HCT116 (cell line): ENCODE results near the gene OR6C2. TPM values are rescaled to one million over a fixed set of nuclear protein-coding genes. Genes with fewer than 3 reads are reported as not detected.
"Not testable (repeated sequence)": the region's sequence is repeated elsewhere in the genome, so short reads cannot be mapped to it uniquely, and the experiment has no call there.

ENCODE experiments used
- ATAC-seq: fragments of 200-7000 bp; cut with Tn5 transposase; 2 replicates; pipeline ENCODE4 v1.9.1; 2020; ENCODE audit warnings: mild to moderate bottlenecking, moderate library complexity
- BruUV-seq: library from RNA; stranded (reverse); fragments of 400-500 nt; replicated peaks from 2 replicates; lab custom pipeline; 2021; lab: Mats Ljungman, UMichigan
- CTCF ChIA-PET: fragments of 300-600 bp; sonication (Branson Sonifier 250); formaldehyde crosslinking; loops from one replicate; lab custom pipeline; 2021; ENCODE audit warnings: antibody characterized with exemption; lab: Charles Lee
- POLR2A ChIA-PET: fragments of 300-600, 350-600 bp; sonication (Branson Sonifier 250); formaldehyde crosslinking; loops from one replicate; lab custom pipeline; 2021; ENCODE audit warnings: antibody characterized with exemption; lab: Charles Lee
- RAD21 ChIA-PET, 2 experiments: fragments of 300-600 bp; sonication (Branson Sonifier 250); formaldehyde crosslinking; loops; one replicate each; lab custom pipeline; 2023; ENCODE audit warnings: low total read pairs in 2 of 2; ENCODE audit not compliant: uncharacterized antibody in 2 of 2, unreplicated experiment in 2 of 2, low non-redundant PET in 1 of 2; lab: Charles Lee
- DNase-seq: peaks from one replicate; pipeline ENCODE4 v3.0.0-alpha.2; 2010; ENCODE audit warnings: low read depth, low spot score
- H2AFZ ChIP-seq: fragments of 200-600 bp; shearing (Covaris generic), sonication (generic); 2 replicates; pipeline ENCODE4 v1.6.1; 2017; ENCODE audit warnings: low read depth, mixed run types, mixed read lengths, antibody characterized with exemption, low read length; ENCODE audit not compliant: poor library complexity, severe bottlenecking
- H3K27ac ChIP-seq: 2 replicates; pipeline ENCODE4 v1.5.1; 2012; ENCODE audit warnings: low read depth, low read length
- H3K27me3 ChIP-seq: fragments of 200-600 bp; sonication (generic); 2 replicates; pipeline ENCODE4 v1.6.1; 2016; ENCODE audit warnings: mixed run types, low read length, mixed read lengths; ENCODE audit not compliant: insufficient read depth
- H3K36me3 ChIP-seq, 2 experiments: fragments of 200-500 bp in 1 of 2; fragments of 200-600 bp in 1 of 2; sonication (Bioruptor generic) in 1 of 2; sonication (generic) in 1 of 2; 2 replicates each; pipeline versions ENCODE4 v1.5.1 to v1.6.1; 2014 to 2016; ENCODE audit warnings: low read length in 2 of 2, inconsistent platforms in 1 of 2, mixed read lengths in 1 of 2, mixed run types in 1 of 2; ENCODE audit not compliant: insufficient read depth in 2 of 2, control insufficient read depth in 1 of 2
- H3K4me1 ChIP-seq, 2 experiments: fragments of 200-600 bp in 1 of 2; sonication (generic) in 1 of 2; 2 replicates each; pipeline versions ENCODE4 v1.5.1 to v1.6.1; 2012 to 2017; ENCODE audit warnings: low read length in 2 of 2, inconsistent platforms in 1 of 2, mild to moderate bottlenecking in 1 of 2, mixed read lengths in 1 of 2, mixed run types in 1 of 2, moderate library complexity in 1 of 2; ENCODE audit not compliant: insufficient read depth in 2 of 2, control insufficient read depth in 1 of 2
- H3K4me2 ChIP-seq: fragments of 200-600 bp; sonication (generic); 2 replicates; pipeline ENCODE4 v1.6.1; 2017; ENCODE audit warnings: mixed run types, low read length, mixed read lengths
- H3K4me3 ChIP-seq, 2 experiments: fragments of 200-600 bp in 1 of 2; sonication (generic) in 1 of 2; replicated peaks in 1 of 2; 2 replicates each; pipeline ENCODE4 v1.5.1; 2011 to 2016; ENCODE audit warnings: low read length in 2 of 2, control low read depth in 1 of 2, low read depth in 1 of 2, mild to moderate bottlenecking in 1 of 2, mixed read lengths in 1 of 2, mixed run types in 1 of 2
- H3K79me2 ChIP-seq: fragments of 200-600 bp; sonication (generic); 2 replicates; pipeline ENCODE4 v1.6.1; 2017; ENCODE audit warnings: mild to moderate bottlenecking, mixed run types, low read length, moderate library complexity, mixed read lengths; ENCODE audit not compliant: insufficient read depth
- H3K9ac ChIP-seq: fragments of 200-600 bp; sonication (generic); 2 replicates; pipeline ENCODE4 v1.6.1; 2016; ENCODE audit warnings: low read length, mixed read lengths
- H3K9me2 ChIP-seq: fragments of 200-600 bp; sonication (generic), shearing (Covaris generic); 2 replicates; pipeline ENCODE4 v1.6.1; 2017; ENCODE audit warnings: mixed run types, mild to moderate bottlenecking, moderate library complexity; ENCODE audit not compliant: insufficient read depth
- H3K9me3 ChIP-seq, 2 experiments: fragments of 200-500 bp in 1 of 2; fragments of 200-600 bp in 1 of 2; sonication (Bioruptor generic) in 1 of 2; sonication (generic) in 1 of 2; 2 replicates each; pipeline ENCODE4 v1.6.1; 2014 to 2017; ENCODE audit warnings: low read length in 2 of 2, mixed read lengths in 2 of 2, inconsistent platforms in 1 of 2, low read depth in 1 of 2, mild to moderate bottlenecking in 1 of 2, mixed run types in 1 of 2, moderate library complexity in 1 of 2; ENCODE audit not compliant: control insufficient read depth in 1 of 2, insufficient read depth in 1 of 2
- H4K20me1 ChIP-seq: fragments of 200-600 bp; sonication (generic), shearing (Covaris generic); 2 replicates; pipeline ENCODE4 v1.6.1; 2017; ENCODE audit warnings: mixed run types, mild to moderate bottlenecking, moderate library complexity; ENCODE audit not compliant: insufficient read depth
- CBX3 ChIP-seq: IDR thresholded peaks from 2 replicates; pipeline ENCODE4 v1.6.1; 2012; ENCODE audit warnings: low read depth
- EGR1 ChIP-seq: IDR thresholded peaks from 2 replicates; pipeline ENCODE4 v1.6.1; 2012; ENCODE audit warnings: low read depth
- ELF1 ChIP-seq: IDR thresholded peaks from 2 replicates; pipeline ENCODE4 v1.6.1; 2012; ENCODE audit warnings: low read depth, borderline replicate concordance
- EZH2phosphoT487 ChIP-seq: fragments of 200-600 bp; IDR thresholded peaks from 2 replicates; pipeline ENCODE4 v1.6.1; 2018; ENCODE audit warnings: antibody characterized with exemption, borderline replicate concordance
- FOSL1 ChIP-seq: IDR thresholded peaks from 2 replicates; pipeline ENCODE4 v1.6.1; 2012; ENCODE audit warnings: low read depth
- POLR2AphosphoS5 ChIP-seq: IDR thresholded peaks from 2 replicates; pipeline ENCODE4 v1.6.1; 2011; ENCODE audit warnings: mild to moderate bottlenecking, low read depth, low read length, moderate library complexity
- SIN3A ChIP-seq: IDR thresholded peaks from 2 replicates; pipeline ENCODE4 v1.6.1; 2012; ENCODE audit warnings: low read depth
- SRF ChIP-seq: IDR thresholded peaks from 2 replicates; pipeline ENCODE4 v1.6.1; 2012; ENCODE audit warnings: low read depth
- YY1 ChIP-seq: IDR thresholded peaks from 2 replicates; pipeline ENCODE4 v1.6.1; 2011; ENCODE audit warnings: low read length, low read depth, moderate library complexity, mild to moderate bottlenecking; ENCODE audit not compliant: insufficient replicate concordance; ENCODE audit errors: extremely low read depth
- ZFX ChIP-seq: fragments of 450-650 bp; IDR thresholded peaks from 2 replicates; pipeline ENCODE4 v1.6.1; 2017
- intact Hi-C: fragments of 100-400 bp; cut with micrococcal nuclease; formaldehyde crosslinking; loops from 2 replicates; pipeline ENCODE4 v1.10.0; 2022
- total RNA-seq: library from RNA; stranded (reverse); gene quantifications from one replicate; pipeline ENCODE4 v1.2.1, GENCODE V29; 2021; ENCODE audit not compliant: unreplicated experiment
- TF ChIP-seq, protein P1 (sequence below): IDR thresholded peaks from 2 replicates; pipeline ENCODE4 v1.6.1; 2012
- TF ChIP-seq, protein P2 (sequence below): IDR thresholded peaks from 2 replicates; pipeline ENCODE4 v1.6.1; 2012; ENCODE audit warnings: low read depth
- TF ChIP-seq, protein P3 (sequence below): IDR thresholded peaks from 2 replicates; pipeline ENCODE4 v1.6.1; 2012

Gene OR6C2
- total RNA-seq, 1 experiment from 2014 or later = not detected

GRCh38 chr12:55407866-55408265 lies 36.0 kb upstream of the OR6C2 start:
- no peaks in the 10 kb centered on the region for H3K36me3 ChIP-seq
- no peaks in the 10 kb centered on the region for H3K9me2 ChIP-seq
- H3K4me2 ChIP-seq = no peak overlapping the region
- DNase-seq (no peak), ATAC-seq (no peak)
- no peaks in the 10 kb centered on the region for H3K79me2 ChIP-seq
- H3K9ac ChIP-seq = no peak overlapping the region
- no peak overlapping the region for H3K27ac ChIP-seq
- H3K4me1 ChIP-seq = no peaks in the 10 kb centered on the region
- TF ChIP-seq ZFX (no peak), EGR1 (no peak), EZH2phosphoT487 (no peak), FOSL1 (no peak), ELF1 (no peak), SRF (no peak), YY1 (no peak), SIN3A (no peak), POLR2AphosphoS5 (no peak), CBX3 (no peak)
- TF ChIP-seq, protein P1, sequence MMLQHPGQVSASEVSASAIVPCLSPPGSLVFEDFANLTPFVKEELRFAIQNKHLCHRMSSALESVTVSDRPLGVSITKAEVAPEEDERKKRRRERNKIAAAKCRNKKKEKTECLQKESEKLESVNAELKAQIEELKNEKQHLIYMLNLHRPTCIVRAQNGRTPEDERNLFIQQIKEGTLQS = no peak
- TF ChIP-seq, protein P2, sequence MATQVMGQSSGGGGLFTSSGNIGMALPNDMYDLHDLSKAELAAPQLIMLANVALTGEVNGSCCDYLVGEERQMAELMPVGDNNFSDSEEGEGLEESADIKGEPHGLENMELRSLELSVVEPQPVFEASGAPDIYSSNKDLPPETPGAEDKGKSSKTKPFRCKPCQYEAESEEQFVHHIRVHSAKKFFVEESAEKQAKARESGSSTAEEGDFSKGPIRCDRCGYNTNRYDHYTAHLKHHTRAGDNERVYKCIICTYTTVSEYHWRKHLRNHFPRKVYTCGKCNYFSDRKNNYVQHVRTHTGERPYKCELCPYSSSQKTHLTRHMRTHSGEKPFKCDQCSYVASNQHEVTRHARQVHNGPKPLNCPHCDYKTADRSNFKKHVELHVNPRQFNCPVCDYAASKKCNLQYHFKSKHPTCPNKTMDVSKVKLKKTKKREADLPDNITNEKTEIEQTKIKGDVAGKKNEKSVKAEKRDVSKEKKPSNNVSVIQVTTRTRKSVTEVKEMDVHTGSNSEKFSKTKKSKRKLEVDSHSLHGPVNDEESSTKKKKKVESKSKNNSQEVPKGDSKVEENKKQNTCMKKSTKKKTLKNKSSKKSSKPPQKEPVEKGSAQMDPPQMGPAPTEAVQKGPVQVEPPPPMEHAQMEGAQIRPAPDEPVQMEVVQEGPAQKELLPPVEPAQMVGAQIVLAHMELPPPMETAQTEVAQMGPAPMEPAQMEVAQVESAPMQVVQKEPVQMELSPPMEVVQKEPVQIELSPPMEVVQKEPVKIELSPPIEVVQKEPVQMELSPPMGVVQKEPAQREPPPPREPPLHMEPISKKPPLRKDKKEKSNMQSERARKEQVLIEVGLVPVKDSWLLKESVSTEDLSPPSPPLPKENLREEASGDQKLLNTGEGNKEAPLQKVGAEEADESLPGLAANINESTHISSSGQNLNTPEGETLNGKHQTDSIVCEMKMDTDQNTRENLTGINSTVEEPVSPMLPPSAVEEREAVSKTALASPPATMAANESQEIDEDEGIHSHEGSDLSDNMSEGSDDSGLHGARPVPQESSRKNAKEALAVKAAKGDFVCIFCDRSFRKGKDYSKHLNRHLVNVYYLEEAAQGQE = no peak
- TF ChIP-seq, protein P3, sequence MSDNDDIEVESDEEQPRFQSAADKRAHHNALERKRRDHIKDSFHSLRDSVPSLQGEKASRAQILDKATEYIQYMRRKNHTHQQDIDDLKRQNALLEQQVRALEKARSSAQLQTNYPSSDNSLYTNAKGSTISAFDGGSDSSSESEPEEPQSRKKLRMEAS = no peak
- H3K4me3 ChIP-seq = no peak overlapping the region
- intact Hi-C loops = no loop called here
- peaks cover 5% of the 10 kb centered on the region; the same call in 1 of the 2 replicates for H3K27me3 ChIP-seq
- H3K9me3 ChIP-seq = no peaks in the 10 kb centered on the region
- no TSS peak for BruUV-seq
- ChIA-PET RAD21 (no interaction called here), CTCF (no interaction called here), POLR2A (no interaction called here)
- no peaks in the 10 kb centered on the region for H4K20me1 ChIP-seq
- H2AFZ ChIP-seq = no peak overlapping the region

DNA sequence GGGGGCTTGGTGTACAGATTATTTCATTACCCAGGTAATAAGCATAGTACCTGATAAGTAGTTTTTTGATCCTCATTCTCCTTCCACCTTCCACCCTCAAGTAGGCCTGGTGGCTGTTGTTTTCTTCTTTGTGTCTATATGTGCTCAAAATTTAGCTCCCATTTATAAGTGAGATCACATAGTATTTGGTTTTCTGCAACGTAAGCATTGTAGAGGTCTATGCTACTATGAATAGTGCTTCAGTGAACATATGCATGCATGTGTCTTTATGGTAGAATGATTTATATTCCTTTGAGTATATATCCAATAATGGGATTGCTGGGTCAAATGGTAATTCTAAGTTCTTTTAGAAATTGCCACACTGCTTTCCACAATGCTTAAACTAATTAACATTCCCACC lies 34.7 kb upstream of the OR6C2 start:
- H4K20me1 ChIP-seq, H3K79me2 ChIP-seq, CTCF ChIA-PET, RAD21 ChIA-PET, ATAC-seq, H3K9me3 ChIP-seq, H3K4me1 ChIP-seq, H2AFZ ChIP-seq, H3K9me2 ChIP-seq, POLR2A ChIA-PET, H3K27me3 ChIP-seq, H3K27ac ChIP-seq, H3K4me2 ChIP-seq, BruUV-seq, H3K36me3 ChIP-seq, DNase-seq, H3K9ac ChIP-seq, intact Hi-C loops, H3K4me3 ChIP-seq: not testable (repeated sequence)

- H3K4me3 ChIP-seq, H3K36me3 ChIP-seq, DNase-seq, intact Hi-C loops, H4K20me1 ChIP-seq, POLR2A ChIA-PET, H3K27me3 ChIP-seq, H3K27ac ChIP-seq, H3K9me2 ChIP-seq, BruUV-seq, H2AFZ ChIP-seq, RAD21 ChIA-PET, H3K9ac ChIP-seq, H3K4me1 ChIP-seq, CTCF ChIA-PET, H3K79me2 ChIP-seq, H3K4me2 ChIP-seq, H3K9me3 ChIP-seq, ATAC-seq: not testable (repeated sequence)
These were observed 31.7 kb upstream of the OR6C2 start for GRCh38 chr12:55412138-55412537.
